Erythroblast (primary cell): ENCODE data around the gene CAMKK2.

Experiments used
- GATA1 ChIP-seq: IDR thresholded peaks from 2 replicates; pipeline ENCODE4 v1.6.1; 2011; ENCODE audit warnings: low read depth, mild to moderate bottlenecking, control low read depth, low read length, moderate library complexity
- POLR2A ChIP-seq: IDR thresholded peaks from 2 replicates; pipeline ENCODE4 v1.6.1; 2011; ENCODE audit warnings: mild to moderate bottlenecking, low read length

DNA sequence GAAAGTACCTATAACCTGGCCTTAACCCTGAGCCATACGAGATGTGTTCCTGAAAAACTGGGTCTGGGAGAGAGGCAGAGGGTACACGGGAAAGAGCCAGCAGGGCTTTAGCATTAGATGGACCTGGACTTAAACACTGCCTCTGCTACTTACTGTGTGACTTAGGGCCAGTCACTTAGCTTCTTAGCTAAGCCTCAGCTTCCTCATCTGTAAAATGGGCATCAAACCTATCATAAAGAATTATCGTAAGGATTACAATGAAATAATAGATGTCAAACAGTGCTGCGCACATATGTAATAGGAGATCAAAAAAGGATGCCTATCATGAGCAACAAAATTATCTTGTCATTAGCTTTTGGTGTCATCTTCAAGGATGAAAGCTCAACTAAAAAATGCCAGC is 32.1 kb upstream of the CAMKK2 start:
- TF ChIP-seq POLR2A (no peak), GATA1 (no peak)
